ENCODE measurements around the gene ACSBG1.

Gene ACSBG1

DNA sequence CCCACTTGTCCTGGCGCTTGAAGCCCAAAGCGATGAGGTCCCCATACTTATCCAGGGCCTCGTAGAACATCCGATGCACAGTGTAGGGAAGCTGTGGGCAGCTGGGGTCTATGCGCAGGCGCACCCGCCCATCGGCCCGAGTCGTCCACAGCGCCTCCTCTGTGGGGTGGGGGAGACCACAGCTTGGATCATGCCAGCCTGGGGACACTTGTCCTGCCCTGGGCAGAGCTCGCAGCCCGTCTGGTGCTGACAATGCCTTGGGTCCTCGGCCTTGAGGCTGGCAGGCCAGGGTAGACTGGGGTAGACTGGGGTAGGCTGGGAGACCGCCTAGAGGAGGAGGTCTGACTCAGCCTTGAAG, 39.8 kb downstream of the ACSBG1 start:
- Histone ChIP-seq H3K4me3 (no peak overlapping the region), H3K27ac (no peak overlapping the region)
- no peak for DNase-seq (ENCODE audit: low spot score)
- TF ChIP-seq, protein P1, sequence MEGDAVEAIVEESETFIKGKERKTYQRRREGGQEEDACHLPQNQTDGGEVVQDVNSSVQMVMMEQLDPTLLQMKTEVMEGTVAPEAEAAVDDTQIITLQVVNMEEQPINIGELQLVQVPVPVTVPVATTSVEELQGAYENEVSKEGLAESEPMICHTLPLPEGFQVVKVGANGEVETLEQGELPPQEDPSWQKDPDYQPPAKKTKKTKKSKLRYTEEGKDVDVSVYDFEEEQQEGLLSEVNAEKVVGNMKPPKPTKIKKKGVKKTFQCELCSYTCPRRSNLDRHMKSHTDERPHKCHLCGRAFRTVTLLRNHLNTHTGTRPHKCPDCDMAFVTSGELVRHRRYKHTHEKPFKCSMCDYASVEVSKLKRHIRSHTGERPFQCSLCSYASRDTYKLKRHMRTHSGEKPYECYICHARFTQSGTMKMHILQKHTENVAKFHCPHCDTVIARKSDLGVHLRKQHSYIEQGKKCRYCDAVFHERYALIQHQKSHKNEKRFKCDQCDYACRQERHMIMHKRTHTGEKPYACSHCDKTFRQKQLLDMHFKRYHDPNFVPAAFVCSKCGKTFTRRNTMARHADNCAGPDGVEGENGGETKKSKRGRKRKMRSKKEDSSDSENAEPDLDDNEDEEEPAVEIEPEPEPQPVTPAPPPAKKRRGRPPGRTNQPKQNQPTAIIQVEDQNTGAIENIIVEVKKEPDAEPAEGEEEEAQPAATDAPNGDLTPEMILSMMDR (IDR thresholded peaks at IDR 0.05) = no peak

- TF ChIP-seq, protein P1 (IDR thresholded peaks at IDR 0.05) = no peak
- H3K4me3 ChIP-seq = no peak overlapping the region
- no peak overlapping the region for H3K27ac ChIP-seq
- DNase-seq (ENCODE audit: low spot score) = no peak
Measured at GRCh38 chr15:78193731-78194567, 40.4 kb downstream of the ACSBG1 start.

DNA sequence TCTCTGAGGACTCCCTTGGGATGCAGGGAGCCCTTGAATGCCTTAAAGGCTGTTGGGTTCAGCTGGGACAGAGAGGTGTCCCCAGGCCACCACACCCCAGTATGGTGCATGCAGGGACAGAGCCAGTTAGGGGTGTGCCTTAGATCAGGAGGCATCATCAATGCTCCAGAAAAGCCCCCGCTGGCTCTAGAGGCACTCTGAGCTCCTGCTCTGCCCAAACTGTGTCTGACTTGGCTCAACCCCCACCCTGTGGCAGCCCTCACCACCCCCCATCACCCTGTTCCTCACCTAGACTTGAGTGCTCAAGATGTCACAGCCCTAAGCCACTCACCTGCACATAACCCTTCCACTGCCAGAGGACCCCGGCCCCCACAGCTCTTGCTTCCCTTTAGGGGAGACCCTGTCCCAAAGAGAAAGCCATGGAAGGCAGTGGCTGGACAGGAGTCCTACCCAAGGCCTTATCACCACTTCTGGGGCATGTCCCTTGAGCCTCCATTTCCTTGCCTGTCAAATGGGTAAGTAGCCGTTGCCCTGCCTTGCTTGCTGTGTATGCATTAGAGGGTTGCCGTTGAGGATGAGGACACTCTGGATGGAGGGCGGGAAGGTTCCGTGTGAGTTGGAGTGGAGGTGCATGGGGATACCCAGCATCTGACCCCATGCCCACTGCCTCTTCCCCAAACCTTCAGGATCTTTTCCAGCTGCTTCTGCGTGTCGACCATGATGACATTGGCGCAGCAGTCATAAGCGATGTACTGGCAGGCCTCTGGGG, 41.4 kb downstream of the ACSBG1 start:
- TF ChIP-seq, protein P1 (IDR thresholded peaks at IDR 0.05) = no peak
- no peak overlapping the region for H3K4me3 ChIP-seq
- H3K27ac ChIP-seq = no peak overlapping the region
- DNase-seq (ENCODE audit: low spot score) = no peak

- DNase-seq (ENCODE audit: low spot score) = no peak
- Histone ChIP-seq H3K4me3 (no peak overlapping the region), H3K27ac (no peak overlapping the region)
- TF ChIP-seq, protein P1 (IDR thresholded peaks at IDR 0.05) = no peak
Measured at GRCh38 chr15:78182821-78183220, 51.5 kb downstream of the ACSBG1 start.

GRCh38 chr15:78182336-78182700, 52.0 kb downstream of the ACSBG1 start:
- no peak overlapping the region for H3K4me3 ChIP-seq
- TF ChIP-seq, protein P1 (IDR thresholded peaks at IDR 0.05) = no peak
- H3K27ac ChIP-seq = no peak overlapping the region
- DNase-seq (ENCODE audit: low spot score) = no peak

- DNase-seq (ENCODE audit: low spot score) = no peak
- no peak overlapping the region for H3K27ac ChIP-seq
- H3K4me3 ChIP-seq = no peak overlapping the region
- TF ChIP-seq, protein P1 (IDR thresholded peaks at IDR 0.05) = no peak
Measured at GRCh38 chr15:78179906-78180305, 54.5 kb downstream of the ACSBG1 start.

Measured in coronary artery (tissue), 2 donors.